ENCODE measurements around the gene HIRA. TPM values are rescaled to one million over a fixed set of nuclear protein-coding genes. Genes with fewer than 3 reads are reported as not detected.
A peak's percentile ranks its signal among the peaks of the same experiment; 100 is the strongest.

The HIRA gene
- total RNA-seq, 1 experiment from 2014 or later: 23.8 TPM

DNA sequence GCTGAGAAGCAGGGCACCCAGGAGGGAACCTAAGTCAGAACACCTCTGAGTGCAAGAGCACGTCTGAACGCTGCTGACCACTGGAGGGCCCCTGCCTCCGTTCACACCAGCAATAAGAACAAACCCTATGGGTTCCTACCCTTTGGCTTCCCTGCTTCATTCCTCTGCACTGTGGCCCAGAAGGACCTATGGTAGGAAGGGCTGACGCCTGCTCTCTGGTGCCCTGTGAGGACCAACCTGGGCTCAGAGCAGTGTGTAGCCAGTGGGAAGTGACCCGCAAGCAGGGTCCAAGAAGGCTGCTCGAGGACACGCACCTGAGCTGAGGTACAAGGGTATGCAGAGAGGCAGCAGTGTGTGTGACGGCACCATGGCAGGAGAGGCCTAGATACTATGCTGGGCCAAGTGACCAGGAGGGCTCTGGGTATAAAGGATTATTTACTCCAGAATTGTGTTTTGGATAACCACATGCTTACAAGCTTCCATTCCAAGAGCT, 71.2 kb downstream of the HIRA start:
- Histone ChIP-seq H3K9me3 (ENCODE audit: control insufficient read depth, insufficient read depth, low read depth, low read length) (no peaks in the 10 kb centered on the region), H3K27ac (ENCODE audit: low read length) (no peak overlapping the region), H3K36me3 (ENCODE audit: control insufficient read depth, insufficient read depth, low read length) (no peaks in the 10 kb centered on the region; the same call in none of the 2 replicates), H3K27me3 (ENCODE audit: control insufficient read depth, insufficient read depth, low read length) (no peaks in the 10 kb centered on the region), H3K4me1 (ENCODE audit: control insufficient read depth, insufficient read depth, low read length) (no peaks in the 10 kb centered on the region), H3K4me3 (ENCODE audit: low read depth in 2 of 2, low read length in 2 of 2) (no peak overlapping the region)
- CTCF ChIA-PET: no interaction called here
- in situ Hi-C loops (cut with HindIII; ENCODE audit: low pct_unique_long_range_greater_than_20kb, low sequenced_read_pairs): no loop called here
- ATAC-seq (0 out of 2 replicates have a peak, but pooled peaks have one; percentile 61), DNase-seq (ENCODE audit: low read depth, low spot score) (no peak)
- BruUV-seq (replicated peaks): no TSS peak
- no peak for TF ChIP-seq TCF7L2 (IDR thresholded peaks at IDR 0.05; ENCODE audit: low read depth, low read length)
- TF ChIP-seq POLR2AphosphoS5 (IDR thresholded peaks at IDR 0.05; ENCODE audit: low read depth, low read length): no peak
- TF ChIP-seq CTCF (IDR thresholded peaks at IDR 0.05): no peak
- no peak for TF ChIP-seq REST (IDR thresholded peaks at IDR 0.05; ENCODE audit: insufficient read depth in 1 of 2, low read depth in 2 of 2, low read length in 1 of 2)
- POLR2A ChIA-PET: no interaction called here
- intact Hi-C loops (cut with micrococcal nuclease; ENCODE audit: unreplicated experiment): no loop called here

DNA sequence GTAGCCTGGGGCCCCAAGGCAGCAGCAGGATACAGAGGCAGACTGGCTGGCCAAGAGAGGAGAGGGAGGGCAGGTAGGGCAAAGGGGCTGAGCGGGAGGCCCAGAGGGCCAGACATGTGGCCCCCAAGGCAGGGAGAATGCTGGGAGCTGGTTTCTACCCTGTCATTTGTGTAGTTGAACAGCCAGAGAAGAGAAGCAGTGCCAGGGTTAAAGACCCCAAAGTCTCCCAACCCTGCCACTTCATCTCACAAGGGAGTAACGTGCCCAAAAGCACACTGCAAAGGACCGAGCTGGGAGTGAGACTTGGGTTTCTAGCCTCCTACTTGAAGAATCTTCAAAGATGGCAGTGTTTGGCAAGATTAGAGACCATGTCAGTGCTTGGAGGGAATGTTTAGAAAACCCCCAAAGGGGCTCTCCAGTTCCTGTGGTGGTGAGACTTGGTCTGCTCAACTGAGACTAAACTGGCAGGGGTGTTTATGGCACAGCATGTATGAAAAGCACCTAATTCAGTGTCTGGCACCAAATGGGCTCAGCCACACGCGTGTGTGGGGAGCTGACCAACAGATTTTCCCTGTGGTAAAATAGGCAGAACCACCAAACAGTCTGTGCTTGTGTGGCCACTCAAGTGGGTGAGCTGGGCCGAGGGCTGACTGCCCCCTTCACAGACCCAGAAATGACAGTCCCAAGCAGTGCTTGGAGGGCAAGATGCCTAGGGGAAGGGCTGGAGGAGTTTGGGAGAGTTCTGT, 71.8 kb downstream of the HIRA start:
- BruUV-seq (replicated peaks): no TSS peak
- no peak overlapping the region for H3K27ac ChIP-seq (ENCODE audit: low read length)
- POLR2A ChIA-PET: no interaction called here
- H3K4me3 ChIP-seq (ENCODE audit: low read depth in 2 of 2, low read length in 2 of 2): no peak overlapping the region
- CTCF ChIA-PET: no interaction called here
- H3K36me3 ChIP-seq (ENCODE audit: control insufficient read depth, insufficient read depth, low read length): no peaks in the 10 kb centered on the region; the same call in none of the 2 replicates
- ATAC-seq (no peak), DNase-seq (ENCODE audit: low read depth, low spot score) (no peak)
- in situ Hi-C loops (cut with HindIII; ENCODE audit: low pct_unique_long_range_greater_than_20kb, low sequenced_read_pairs) (no loop called here), intact Hi-C loops (cut with micrococcal nuclease; ENCODE audit: unreplicated experiment) (no loop called here)
- no peaks in the 10 kb centered on the region for H3K9me3 ChIP-seq (ENCODE audit: control insufficient read depth, insufficient read depth, low read depth, low read length)
- TF ChIP-seq REST (IDR thresholded peaks at IDR 0.05; ENCODE audit: insufficient read depth in 1 of 2, low read depth in 2 of 2, low read length in 1 of 2): no peak
- TF ChIP-seq CTCF (IDR thresholded peaks at IDR 0.05): no peak
- H3K27me3 ChIP-seq (ENCODE audit: control insufficient read depth, insufficient read depth, low read length): no peaks in the 10 kb centered on the region
- no peaks in the 10 kb centered on the region for H3K4me1 ChIP-seq (ENCODE audit: control insufficient read depth, insufficient read depth, low read length)
